B cell (primary cell): ENCODE data around the gene CCNG2. TPM values are rescaled to one million over a fixed set of nuclear protein-coding genes. Genes with fewer than 3 reads are reported as not detected.

ENCODE experiments used
- ATAC-seq: fragments of 200-7000 bp; cut with Tn5 transposase; one replicate; pipeline ENCODE4 v1.10.0; 2021; ENCODE audit warnings: low read depth, mild to moderate bottlenecking, moderate number of reproducible peaks, moderate library complexity
- CTCF ChIA-PET: fragments of 350-600 bp; sonication (Branson Sonifier 250); formaldehyde crosslinking; loops from one replicate; lab custom pipeline; 2021; ENCODE audit warnings: antibody characterized with exemption, inconsistent platforms; lab: Charles Lee
- POLR2A ChIA-PET: fragments of 350-600 bp; sonication (Branson Sonifier 250); formaldehyde crosslinking; loops from one replicate; lab custom pipeline; 2021; ENCODE audit warnings: antibody characterized with exemption; lab: Charles Lee
- DNase-seq: peaks from one replicate; pipeline ENCODE4 v3.0.0; 2013
- H2AFZ ChIP-seq: 2 replicates; pipeline ENCODE4 v1.6.1; 2012; ENCODE audit warnings: mild to moderate bottlenecking, low read depth, low read length; ENCODE audit not compliant: insufficient read depth, poor library complexity, severe bottlenecking
- H3K27ac ChIP-seq, 2 donors: 1 replicate in 1 of 2; 2 replicates in 1 of 2; pipeline ENCODE4 v1.5.1; 2012 to 2013; ENCODE audit warnings: low read length in 2 of 2, mild to moderate bottlenecking in 2 of 2, moderate library complexity in 1 of 2
- H3K27me3 ChIP-seq, 4 experiments: fragments of 200-600 bp in 1 of 4; sonication (generic) in 1 of 4; replicated peaks in 1 of 4; 1 replicate in 2 of 4; 2 replicates in 2 of 4; pipeline versions ENCODE4 v1.6.1 to v1.7.0; 2013 to 2016; ENCODE audit warnings: low read length in 3 of 4, mild to moderate bottlenecking in 2 of 4, mixed read lengths in 1 of 4, moderate library complexity in 1 of 4; ENCODE audit not compliant: insufficient read depth in 4 of 4, control insufficient read depth in 3 of 4; ENCODE audit errors: control extremely low read depth in 1 of 4
- H3K36me3 ChIP-seq, 2 experiments: replicated peaks in 1 of 2; 1 replicate in 1 of 2; 2 replicates in 1 of 2; pipeline versions ENCODE4 v1.6.1 to v1.7.1; 2013; ENCODE audit warnings: low read length in 1 of 2; ENCODE audit not compliant: insufficient read depth in 2 of 2, control insufficient read depth in 1 of 2; ENCODE audit errors: control extremely low read depth in 1 of 2, extremely low read depth in 1 of 2
- H3K4me1 ChIP-seq, 2 donors: fragments of 200-600 bp in 1 of 2; sonication (generic) in 1 of 2; 1 replicate in 1 of 2; 2 replicates in 1 of 2; pipeline versions ENCODE4 v1.5.1 to v1.6.1; 2013 to 2017; ENCODE audit warnings: low read length in 2 of 2; ENCODE audit not compliant: control insufficient read depth in 2 of 2, insufficient read depth in 2 of 2
- H3K4me2 ChIP-seq: replicated peaks from 2 replicates; pipeline ENCODE3; 2012; ENCODE audit warnings: mild to moderate bottlenecking, low read depth, low read length; ENCODE audit not compliant: poor library complexity, severe bottlenecking
- H3K4me3 ChIP-seq, 5 experiments: fragments of 200-600 bp in 1 of 5; sonication (generic) in 1 of 5; 1 replicate in 3 of 5; 2 replicates in 2 of 5; pipeline versions ENCODE4 v1.5.1 to v1.7.0; 2011 to 2016; ENCODE audit warnings: low read length in 4 of 5, mild to moderate bottlenecking in 4 of 5, low read depth in 2 of 5, control low read depth in 1 of 5, moderate library complexity in 1 of 5; ENCODE audit not compliant: insufficient read depth in 1 of 5; ENCODE audit errors: control extremely low read depth in 1 of 5, extremely low read depth in 1 of 5
- H3K79me2 ChIP-seq: fragments of 200-600 bp; sonication (generic); one replicate; pipeline ENCODE4 v1.6.0; 2016; ENCODE audit warnings: low read length; ENCODE audit not compliant: control insufficient read depth, insufficient read depth
- H3K9ac ChIP-seq: fragments of 200-600 bp; sonication (generic); 2 replicates; pipeline ENCODE4 v1.6.1; 2017; ENCODE audit warnings: mild to moderate bottlenecking, low read length, moderate library complexity
- H3K9me3 ChIP-seq, 3 donors: one replicate each; pipeline versions ENCODE4 v1.6.1 to v1.7.1; 2013; ENCODE audit warnings: low read length in 2 of 3; ENCODE audit not compliant: control insufficient read depth in 2 of 3, insufficient read depth in 1 of 3; ENCODE audit errors: control extremely low read depth in 1 of 3
- H4K20me1 ChIP-seq: 2 replicates; pipeline ENCODE4 v1.6.0; 2012; ENCODE audit warnings: mild to moderate bottlenecking, low read length; ENCODE audit not compliant: insufficient read depth, control insufficient read depth, poor library complexity, severe bottlenecking
- H3K27ac Mint-ChIP-seq: one replicate; pipeline ENCODE4 v1.8.0; 2021; ENCODE audit warnings: mixed read lengths
- H3K27me3 Mint-ChIP-seq: one replicate; pipeline ENCODE4 v1.8.0; 2021; ENCODE audit warnings: mixed read lengths
- H3K4me1 Mint-ChIP-seq: one replicate; pipeline ENCODE4 v1.8.0; 2021; ENCODE audit warnings: mixed read lengths
- H3K4me3 Mint-ChIP-seq: one replicate; pipeline ENCODE4 v1.8.0; 2021; ENCODE audit warnings: mixed read lengths
- H3K9me3 Mint-ChIP-seq: one replicate; pipeline ENCODE4 v1.8.0; 2022; ENCODE audit warnings: mixed read lengths; ENCODE audit not compliant: insufficient read depth
- EZH2 ChIP-seq: IDR thresholded peaks from 2 replicates; pipeline ENCODE4 v1.6.1; 2012; ENCODE audit warnings: borderline replicate concordance, low read depth, mild to moderate bottlenecking, moderate library complexity, low read length; ENCODE audit not compliant: insufficient read depth, poor library complexity, severe bottlenecking
- WGBS: methylation state at CpG from one replicate; pipeline ENCODE4 v1.1.5; 2013; ENCODE audit warnings: missing lambda C conversion rate; ENCODE audit not compliant: insufficient coverage; 5-methylcytosine and 5-hydroxymethylcytosine counted together
- intact Hi-C: fragments of 100-400 bp; cut with micrococcal nuclease; formaldehyde crosslinking; loops from one replicate; pipeline ENCODE4 v1.10.0; 2022
- polyA plus RNA-seq: library from polyadenylated mRNA; depleted of rRNA; stranded (reverse); fragments of >200 nt; gene quantifications from 2 replicates; pipeline ENCODE4 v1.2.3, GENCODE V29; 2012
- total RNA-seq, 2 donors: library from RNA; stranded (reverse); fragments of 120-200 nt in 1 of 2; gene quantifications; 1 replicate in 1 of 2; 2 replicates in 1 of 2; pipeline versions ENCODE4 v1.2.3 to v1.2.4, GENCODE V29; 2013 to 2022
- TF ChIP-seq, protein P1 (sequence below): fragments of 200-600 bp; IDR thresholded peaks from one replicate; pipeline ENCODE4 v1.8.0; 2022; ENCODE audit warnings: antibody characterized with exemption, mild to moderate bottlenecking

The CCNG2 gene
- total and polyA plus RNA-seq, 2 donors (not counting 1 experiment from before 2014, with no cell fraction given) = 39.9 to 71.9 TPM

DNA sequence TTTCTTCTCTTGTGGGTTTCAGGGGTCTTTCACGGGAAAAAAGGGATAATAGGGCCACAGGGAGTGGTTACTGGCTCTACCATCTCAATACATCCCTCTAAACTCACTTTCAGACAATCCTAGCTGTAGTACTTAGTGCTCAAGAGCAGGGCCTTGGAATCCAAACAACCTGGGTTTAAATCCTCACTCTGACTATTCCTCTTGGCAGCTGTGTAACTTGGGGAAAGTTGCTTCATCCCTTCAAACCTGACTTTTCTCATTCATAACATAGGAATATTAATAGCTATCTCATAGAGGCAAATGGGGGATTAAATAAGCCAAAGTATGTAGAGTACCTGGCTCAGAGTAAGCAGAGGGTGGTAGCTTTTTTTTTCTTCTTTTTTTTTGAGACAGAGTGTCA, 32.4 kb downstream of the CCNG2 start:
- Mint-ChIP-seq H3K9me3 (no peaks in the 10 kb centered on the region), H3K27me3 (no peaks in the 10 kb centered on the region), H3K27ac (no peak overlapping the region), H3K4me3 (no peak overlapping the region), H3K4me1 (peaks cover 22% of the 10 kb centered on the region)
- POLR2A ChIA-PET = interaction anchor here (0.6 to 0.7 kb wide), 2 partner anchors 26 to 111 kb away, joined by 3 read pairs; no protein-coding TSS in a partner anchor
- H3K79me2 ChIP-seq = no peaks in the 10 kb centered on the region
- H2AFZ ChIP-seq = no peak overlapping the region
- WGBS = no CpG with 5 or more reads among the region's 1 CpG
- H3K4me3 ChIP-seq = no peak overlapping the region
- ATAC-seq = no peak
- no peak overlapping the region for H3K27ac ChIP-seq
- no peaks in the 10 kb centered on the region for H3K36me3 ChIP-seq
- no peak for DNase-seq
- no peak for TF ChIP-seq EZH2
- TF ChIP-seq, protein P1, sequence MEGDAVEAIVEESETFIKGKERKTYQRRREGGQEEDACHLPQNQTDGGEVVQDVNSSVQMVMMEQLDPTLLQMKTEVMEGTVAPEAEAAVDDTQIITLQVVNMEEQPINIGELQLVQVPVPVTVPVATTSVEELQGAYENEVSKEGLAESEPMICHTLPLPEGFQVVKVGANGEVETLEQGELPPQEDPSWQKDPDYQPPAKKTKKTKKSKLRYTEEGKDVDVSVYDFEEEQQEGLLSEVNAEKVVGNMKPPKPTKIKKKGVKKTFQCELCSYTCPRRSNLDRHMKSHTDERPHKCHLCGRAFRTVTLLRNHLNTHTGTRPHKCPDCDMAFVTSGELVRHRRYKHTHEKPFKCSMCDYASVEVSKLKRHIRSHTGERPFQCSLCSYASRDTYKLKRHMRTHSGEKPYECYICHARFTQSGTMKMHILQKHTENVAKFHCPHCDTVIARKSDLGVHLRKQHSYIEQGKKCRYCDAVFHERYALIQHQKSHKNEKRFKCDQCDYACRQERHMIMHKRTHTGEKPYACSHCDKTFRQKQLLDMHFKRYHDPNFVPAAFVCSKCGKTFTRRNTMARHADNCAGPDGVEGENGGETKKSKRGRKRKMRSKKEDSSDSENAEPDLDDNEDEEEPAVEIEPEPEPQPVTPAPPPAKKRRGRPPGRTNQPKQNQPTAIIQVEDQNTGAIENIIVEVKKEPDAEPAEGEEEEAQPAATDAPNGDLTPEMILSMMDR = no peak
- no peaks in the 10 kb centered on the region for H4K20me1 ChIP-seq
- intact Hi-C loops = no loop called here
- no peak overlapping the region for H3K9ac ChIP-seq
- H3K9me3 ChIP-seq = no peaks in the 10 kb centered on the region
- CTCF ChIA-PET = interaction anchor here (1.3 to 3.8 kb wide), 5 partner anchors 13 to 118 kb away, joined by 3 to 27 read pairs (median 3); no protein-coding TSS in a partner anchor
- peaks cover 11 to 22% of the 10 kb centered on the region in 2 donors for H3K4me1 ChIP-seq
- no peak overlapping the region for H3K4me2 ChIP-seq
- no peaks in the 10 kb centered on the region for H3K27me3 ChIP-seq

DNA sequence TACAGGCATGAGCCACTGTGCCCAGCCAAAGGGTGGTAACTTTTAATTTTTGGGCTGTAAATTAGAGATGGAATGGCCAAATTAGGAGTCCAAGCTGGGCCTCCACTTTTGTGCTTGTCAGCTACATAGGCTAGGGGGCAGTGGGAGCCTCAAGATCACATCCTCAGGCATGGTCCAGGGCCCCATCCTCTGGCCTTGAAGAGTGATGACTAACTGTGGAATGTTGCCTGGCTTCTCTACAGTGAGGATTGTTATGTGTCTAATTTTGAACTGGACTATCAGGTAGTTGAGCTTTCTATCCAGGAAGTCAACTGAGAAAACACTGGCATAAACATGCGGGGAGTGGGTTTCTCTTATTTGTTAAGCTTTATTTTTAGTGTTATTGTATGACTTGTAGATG, 33.0 kb downstream of the CCNG2 start:
- no peak overlapping the region for H3K4me3 Mint-ChIP-seq
- H3K27me3 Mint-ChIP-seq = no peaks in the 10 kb centered on the region
- H3K9ac ChIP-seq = no peak overlapping the region
- no peak for TF ChIP-seq EZH2
- TF ChIP-seq, protein P1 = no peak
- no peak for DNase-seq
- no peaks in the 10 kb centered on the region for H3K27me3 ChIP-seq
- no peaks in the 10 kb centered on the region for H4K20me1 ChIP-seq
- ChIA-PET POLR2A (interaction anchor here (0.6 kb wide), 1 partner anchor 111 kb away, joined by 3 read pairs; no protein-coding TSS in a partner anchor), CTCF (interaction anchor here (1.6 to 3.8 kb wide), 3 partner anchors 13 to 95 kb away, joined by 3 to 27 read pairs (median 5); no protein-coding TSS in a partner anchor)
- H3K4me1 ChIP-seq = peaks cover 17 to 29% of the 10 kb centered on the region in 2 donors
- H3K9me3 ChIP-seq = no peaks in the 10 kb centered on the region
- H3K4me1 Mint-ChIP-seq = peaks cover 28% of the 10 kb centered on the region
- intact Hi-C loops = loop anchor here (10.0 kb wide), 1 partner anchor 975 kb away; the partner anchor contains the start of gene SCARB2
- H3K9me3 Mint-ChIP-seq = no peaks in the 10 kb centered on the region
- H3K79me2 ChIP-seq = no peaks in the 10 kb centered on the region
- H3K27ac Mint-ChIP-seq = no peak overlapping the region
- no peak overlapping the region for H2AFZ ChIP-seq
- no peak overlapping the region for H3K27ac ChIP-seq
- whole genome bisulfite sequencing = no CpG with 5 or more reads among the region's 1 CpG
- H3K4me2 ChIP-seq = no peak overlapping the region
- no peak for ATAC-seq
- H3K36me3 ChIP-seq = no peaks in the 10 kb centered on the region
- no peak overlapping the region for H3K4me3 ChIP-seq
